ENCODE results near the gene DENND6A.

GRCh38 chr3:57740027-57740426 lies 47.1 kb upstream of the DENND6A start:
- TF ChIP-seq POLR2A (IDR thresholded peaks at IDR 0.05) (no peak), CTCF (IDR thresholded peaks at IDR 0.05) (no peak)

Measured in body of pancreas (tissue), 4 donors.